GM12892 (cell line): ENCODE data around the gene VEGFD.

ENCODE experiments used
- POLR2A ChIP-seq: IDR thresholded peaks from 2 replicates; pipeline ENCODE4 v1.6.1; 2011; ENCODE audit warnings: low read depth, low read length, control low read depth
- POLR2AphosphoS5 ChIP-seq: IDR thresholded peaks from 2 replicates; pipeline ENCODE4 v1.6.1; 2011; ENCODE audit warnings: low read depth, low read length, control low read depth

DNA sequence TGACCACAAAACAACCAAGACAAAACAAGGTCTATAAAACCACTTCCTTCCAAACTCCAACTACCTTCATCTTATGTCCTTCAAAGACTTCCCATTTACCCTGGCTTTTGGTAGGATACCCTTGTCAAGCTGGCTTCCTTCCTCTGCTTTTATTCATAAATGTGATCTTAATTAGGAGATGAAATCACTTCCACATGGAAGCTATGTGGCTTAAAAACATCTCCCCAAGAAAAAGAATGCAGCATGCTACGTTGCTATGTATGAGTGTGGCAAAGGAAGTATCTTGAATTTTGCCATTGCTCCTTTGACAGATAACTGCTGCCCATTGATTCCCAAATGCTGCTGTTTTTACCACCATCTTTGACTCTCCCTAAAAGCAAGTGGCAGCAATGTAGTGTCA, 46.4 kb upstream of the VEGFD start:
- TF ChIP-seq POLR2AphosphoS5 (no peak), POLR2A (no peak)
